HepG2 (cell line): ENCODE results near the gene LRP10. TPM values are rescaled to one million over a fixed set of nuclear protein-coding genes. Genes with fewer than 3 reads are reported as not detected.

Experiments used
- ARID3A ChIP-seq: IDR thresholded peaks from 2 replicates; pipeline ENCODE4 v1.6.1; 2012; ENCODE audit warnings: low read depth, low read length, improper control_type of control experiment
- CSRNP1 ChIP-seq: sonication (generic); formaldehyde crosslinking; IDR thresholded peaks from 2 replicates; pipeline ENCODE4 v1.8.1; 2023; ENCODE audit warnings: mild to moderate bottlenecking, missing genetic modification reagents
- ERF ChIP-seq: IDR thresholded peaks from 2 replicates; pipeline ENCODE4 v1.6.1; 2018; ENCODE audit warnings: missing biosample characterization, missing genetic modification reagents
- FOSL2 ChIP-seq: sonication (generic); formaldehyde crosslinking; IDR thresholded peaks from 2 replicates; pipeline ENCODE4 v1.4.0; 2020; ENCODE audit warnings: missing genetic modification reagents
- GZF1 ChIP-seq: sonication (generic); formaldehyde crosslinking; IDR thresholded peaks from 2 replicates; pipeline ENCODE4 v1.5.1; 2020; ENCODE audit warnings: mild to moderate bottlenecking, missing genetic modification reagents
- JARID2 ChIP-seq: sonication (generic); formaldehyde crosslinking; IDR thresholded peaks from 2 replicates; pipeline ENCODE4 v1.8.1; 2023; ENCODE audit warnings: missing genetic modification reagents, inconsistent platforms; ENCODE audit not compliant: insufficient replicate concordance
- NONO ChIP-seq, 2 experiments: fragments of 450-650 bp in 1 of 2; sonication (generic) in 1 of 2; formaldehyde crosslinking in 1 of 2; IDR thresholded peaks in 1 of 2; conservative IDR thresholded peaks in 1 of 2; 2 replicates each; pipeline versions ENCODE4 v1.6.1 to v1.8.0; 2017 to 2022; ENCODE audit warnings: mild to moderate bottlenecking in 1 of 2, missing genetic modification reagents in 1 of 2, moderate library complexity in 1 of 2
- RELA ChIP-seq: sonication (generic); formaldehyde crosslinking; IDR thresholded peaks from 2 replicates; pipeline ENCODE4 v1.4.0; 2020; ENCODE audit warnings: missing genetic modification reagents
- RNF2 ChIP-seq: fragments of 450-650 bp; conservative IDR thresholded peaks from 2 replicates; pipeline ENCODE4 v1.6.1; 2016; ENCODE audit warnings: low read depth
- SALL2 ChIP-seq: sonication (generic); formaldehyde crosslinking; IDR thresholded peaks from 2 replicates; pipeline ENCODE4 v1.8.1; 2023; ENCODE audit warnings: mild to moderate bottlenecking, missing genetic modification reagents, inconsistent platforms
- SATB2 ChIP-seq: sonication (generic); formaldehyde crosslinking; IDR thresholded peaks from 2 replicates; pipeline ENCODE4 v1.5.0; 2020; ENCODE audit warnings: missing genetic modification reagents
- SRSF9 ChIP-seq: fragments of 200-400 bp; formaldehyde crosslinking; IDR thresholded peaks from 2 replicates; pipeline ENCODE4 v1.6.1; 2018; ENCODE audit warnings: borderline replicate concordance, mild to moderate bottlenecking, low read depth, low read length; ENCODE audit not compliant: insufficient read depth, poor library complexity, severe bottlenecking
- TFE3 ChIP-seq: IDR thresholded peaks from 2 replicates; pipeline ENCODE4 v1.6.1; 2016
- TRAFD1 ChIP-seq: sonication (generic); formaldehyde crosslinking; IDR thresholded peaks from 2 replicates; pipeline ENCODE4 v1.5.1; 2020; ENCODE audit warnings: missing genetic modification reagents, mild to moderate bottlenecking, borderline replicate concordance
- ZBTB43 ChIP-seq: sonication (generic); formaldehyde crosslinking; conservative IDR thresholded peaks from 2 replicates; pipeline ENCODE4 v1.4.0; 2020; ENCODE audit warnings: missing genetic modification reagents
- ZNF331 ChIP-seq: sonication (generic); formaldehyde crosslinking; IDR thresholded peaks from 2 replicates; pipeline ENCODE4 v1.4.0; 2020; ENCODE audit warnings: missing genetic modification reagents
- ZNF432 ChIP-seq: sonication (generic); formaldehyde crosslinking; IDR thresholded peaks from 2 replicates; pipeline ENCODE4 v1.5.0; 2020; ENCODE audit warnings: missing genetic modification reagents, mild to moderate bottlenecking, borderline replicate concordance
- ZNF652 ChIP-seq: IDR thresholded peaks from 2 replicates; pipeline ENCODE4 v1.6.1; 2016; ENCODE audit warnings: low read depth, borderline replicate concordance
- ZNF766 ChIP-seq: sonication (generic); formaldehyde crosslinking; IDR thresholded peaks from 2 replicates; pipeline ENCODE4 v1.5.0; 2020; ENCODE audit warnings: missing genetic modification reagents, borderline replicate concordance
- ZNF773 ChIP-seq: sonication (generic); formaldehyde crosslinking; IDR thresholded peaks from 2 replicates; pipeline ENCODE4 v1.4.0; 2020; ENCODE audit warnings: missing genetic modification reagents, borderline replicate concordance
- ZSCAN9 ChIP-seq: IDR thresholded peaks from 2 replicates; pipeline ENCODE4 v1.6.1; 2016; ENCODE audit warnings: borderline replicate concordance
- polyA plus RNA-seq, 8 experiments: library from polyadenylated mRNA; depleted of rRNA in 3 of 8; stranded (reverse) in 7 of 8; unstranded in 1 of 8; fragments of >200 nt; fragmentation: Illumina TruSeq in 4 of 8; extraction: Trizol in 4 of 8; gene quantifications; 2 replicates each; pipeline versions ENCODE4 v1.2.1 to v1.2.3, GENCODE V29; 2011 to 2016; ENCODE audit warnings: low read depth in 4 of 8, missing spikeins in 1 of 8, mixed read lengths in 1 of 8; ENCODE audit not compliant: insufficient read depth in 1 of 8
- total RNA-seq, 5 experiments: library from RNA; depleted of rRNA; stranded (reverse); fragments of >200 nt; fragmentation: Illumina TruSeq; extraction: Trizol; gene quantifications; 2 replicates each; pipeline ENCODE4 v1.2.3, GENCODE V29; 2016; ENCODE audit warnings: low read depth in 1 of 5

LRP10 gene
- total and polyA plus RNA-seq, 2 of the 13 experiments (the other 11 are each of a cell fraction or from before 2014, with no cell fraction given) = 16.9 to 45.2 TPM

GRCh38 chr14:22872033-22872832 lies 693 bp downstream of the LRP10 start (continued):
- TF ChIP-seq ZNF773 (0 out of 2 replicates have a peak, but pooled peaks have one; percentile 16), CSRNP1 (CRISPR knock-in tag) (no peak), TFE3 (CRISPR knock-in tag) (no peak), NONO (IDR thresholded peaks at IDR 0.05) (no peak), NONO (CRISPR knock-in tag; conservative IDR thresholded peaks at IDR 0.05) (0 out of 2 replicates have a peak, but pooled peaks have one; percentile 17), ZSCAN9 (CRISPR knock-in tag) (peak; percentile 42; the same call in 1 of the 2 replicates), ZNF331 (peak; percentile 83), RELA (0 out of 2 replicates have a peak, but pooled peaks have one; percentile 8), ZNF432 (no peak), ZNF766 (no peak), JARID2 (CRISPR knock-in tag) (peak; percentile 70), SATB2 (CRISPR knock-in tag) (no peak), ZBTB43 (CRISPR knock-in tag) (peak; percentile 61; the same call in 1 of the 2 replicates), ZNF652 (CRISPR knock-in tag) (peak; percentile 62; the same call in 1 of the 2 replicates), ERF (CRISPR knock-in tag) (0 out of 2 replicates have a peak, but pooled peaks have one; percentile 41), TRAFD1 (CRISPR knock-in tag) (no peak), SALL2 (CRISPR knock-in tag) (no peak), GZF1 (CRISPR knock-in tag) (peak; percentile 87; the same call in 1 of the 2 replicates), FOSL2 (CRISPR knock-in tag) (peak; percentile 53), ARID3A (peak; percentile 76; the same call in 1 of the 2 replicates), RNF2 (no peak), SRSF9 (no peak)
